Lung (tissue), 12 donors: Measurements from ENCODE around the gene NCOA1. TPM values are rescaled to one million over a fixed set of nuclear protein-coding genes. Genes with fewer than 3 reads are reported as not detected.
"Not testable (repeated sequence)": the region's sequence is repeated elsewhere in the genome, so short reads cannot be mapped to it uniquely, and the experiment has no call there.

Source experiments
- ATAC-seq: fragments of 200-7000 bp; cut with Tn5 transposase; one replicate; pipeline ENCODE4 v1.9.1; 2020; ENCODE audit warnings: moderate number of reproducible peaks; ENCODE audit not compliant: insufficient read depth, low FRiP score
- DNase-seq, 3 donors: peaks; one replicate each; pipeline ENCODE4 v3.0.0-alpha.2; 2013 to 2017
- H3K27ac ChIP-seq, 2 donors: one replicate each; pipeline ENCODE4 v1.5.1; 2013; ENCODE audit warnings: mild to moderate bottlenecking in 2 of 2, moderate library complexity in 2 of 2, control low read depth in 1 of 2, inconsistent platforms in 1 of 2, low read depth in 1 of 2, low read length in 1 of 2
- H3K27me3 ChIP-seq, 3 donors: one replicate each; pipeline ENCODE4 v1.5.1; 2013; ENCODE audit warnings: low read length in 2 of 3; ENCODE audit not compliant: control insufficient read depth in 3 of 3, insufficient read depth in 3 of 3
- H3K36me3 ChIP-seq, 4 donors: one replicate each; pipeline ENCODE4 v1.5.1; 2013; ENCODE audit warnings: low read length in 4 of 4, mild to moderate bottlenecking in 1 of 4, moderate library complexity in 1 of 4; ENCODE audit not compliant: control insufficient read depth in 4 of 4, insufficient read depth in 4 of 4
- H3K4me1 ChIP-seq, 5 donors: one replicate each; pipeline ENCODE4 v1.5.1; 2013; ENCODE audit warnings: low read length in 5 of 5, mild to moderate bottlenecking in 2 of 5, moderate library complexity in 1 of 5; ENCODE audit not compliant: control insufficient read depth in 5 of 5, insufficient read depth in 5 of 5
- H3K4me3 ChIP-seq: one replicate; pipeline ENCODE4 v1.5.1; 2013; ENCODE audit warnings: mild to moderate bottlenecking, control low read depth, moderate library complexity
- H3K9ac ChIP-seq, 2 donors: one replicate each; pipeline ENCODE4 v1.5.1; 2013; ENCODE audit warnings: low read length in 2 of 2, control low read depth in 1 of 2; ENCODE audit not compliant: insufficient read depth in 1 of 2
- H3K9me3 ChIP-seq, 4 donors: one replicate each; pipeline ENCODE4 v1.5.1; 2013; ENCODE audit warnings: low read length in 3 of 4, mild to moderate bottlenecking in 1 of 4, moderate library complexity in 1 of 4; ENCODE audit not compliant: control insufficient read depth in 4 of 4, insufficient read depth in 3 of 4
- CTCF ChIP-seq: IDR thresholded peaks from 2 replicates; pipeline ENCODE4 v1.5.1; 2012; ENCODE audit warnings: mild to moderate bottlenecking; ENCODE audit errors: control extremely low read depth, extremely low read depth
- WGBS, 2 donors: extraction: QIAGEN DNeasy Blood & Tissue Kit; methylation state at CpG; one replicate each; pipeline ENCODE4 v1.1.7; 2013; 5-methylcytosine and 5-hydroxymethylcytosine counted together
- polyA plus RNA-seq, 2 donors: library from polyadenylated mRNA; stranded (reverse); fragments of 200-250 nt; gene quantifications; one replicate each; pipeline ENCODE4 v1.2.1, GENCODE V29; 2013
- total RNA-seq, 2 donors: library from RNA; depleted of rRNA in 1 of 2; stranded (reverse); fragments of >200 nt in 1 of 2; gene quantifications; one replicate each; pipeline ENCODE4 v1.2.1, GENCODE V29; 2014 to 2021
- donor health status: control.
- donor health status: control.
- donor health status: Bipolar disorder and iron deficiency.
- donor health status: healthy.
- donor health status: DM: yes; HTN: yes; CAD: no.

NCOA1 gene
- total and polyA plus RNA-seq, 4 donors, result 8.3 to 123 (median 27.3) TPM

DNA sequence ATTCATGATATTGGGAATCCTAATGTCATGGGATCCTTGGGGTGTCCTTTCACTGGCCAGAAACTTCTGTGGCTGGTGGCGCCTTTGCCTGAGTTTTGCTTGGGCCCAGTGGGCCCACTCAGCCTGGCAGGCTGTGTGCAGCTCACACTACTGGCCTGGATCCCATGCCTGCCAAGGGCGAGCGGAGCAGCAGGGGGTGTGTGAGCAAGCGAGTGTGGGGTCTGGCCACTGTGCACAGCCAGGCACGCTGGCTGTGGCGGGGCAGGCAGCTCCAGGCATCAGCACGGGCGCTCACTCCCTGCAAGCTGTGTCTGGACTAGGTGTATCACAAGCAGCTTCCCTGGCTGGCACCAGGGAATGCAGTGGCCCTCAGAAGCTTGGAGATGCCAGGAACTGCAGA is 74.5 kb downstream of the NCOA1 start:
- no peak for ATAC-seq
- TF ChIP-seq CTCF, result no peak
- Histone ChIP-seq H3K27me3 (no peaks in the 10 kb centered on the region), H3K4me3 (no peak overlapping the region), H3K27ac (no peak overlapping the region), H3K4me1 (peaks cover under 1 to 17% (median 7%) of the 10 kb centered on the region in 5 donors), H3K9me3 (peaks cover 0 to 8% (median 2%) of the 10 kb centered on the region in 4 donors), H3K9ac (no peak overlapping the region), H3K36me3 (peaks cover 0 to 19% (median 12%) of the 10 kb centered on the region in 4 donors)
- WGBS, 2 donors, result 97 to 98% methylated on average over 7 to 8 of the region's 8 CpGs
- no peak for DNase-seq

GRCh38 chr2:24566209-24566608 is 75.2 kb downstream of the NCOA1 start:
- Histone ChIP-seq H3K9me3 (peaks cover 0 to 8% (median 2%) of the 10 kb centered on the region in 4 donors), H3K27me3 (no peaks in the 10 kb centered on the region), H3K4me3 (no peak overlapping the region), H3K4me1 (peaks cover 0 to 13% (median 7%) of the 10 kb centered on the region in 5 donors), H3K27ac (no peak overlapping the region), H3K9ac (no peak overlapping the region), H3K36me3 (peaks cover 0 to 19% (median 12%) of the 10 kb centered on the region in 4 donors)
- ATAC-seq (no peak), DNase-seq (no peak)
- 95 to 97% methylated on average over 3 of the region's 3 CpGs for WGBS, 2 donors
- no peak for TF ChIP-seq CTCF

- Histone ChIP-seq H3K4me1 (peaks cover 0 to 13% (median 7%) of the 10 kb centered on the region in 5 donors), H3K36me3 (peaks cover 0 to 19% (median 12%) of the 10 kb centered on the region in 4 donors), H3K27me3 (no peaks in the 10 kb centered on the region), H3K9ac (no peak overlapping the region), H3K4me3 (no peak overlapping the region), H3K9me3 (peaks cover 0 to 8% (median 2%) of the 10 kb centered on the region in 4 donors), H3K27ac (no peak overlapping the region)
- no peak for TF ChIP-seq CTCF
- ATAC-seq, result no peak
- 97 to 98% methylated on average over 7 of the region's 7 CpGs for WGBS, 2 donors
- no peak for DNase-seq
Measured at GRCh38 chr2:24566630-24567029, 75.6 kb downstream of the NCOA1 start.

DNA sequence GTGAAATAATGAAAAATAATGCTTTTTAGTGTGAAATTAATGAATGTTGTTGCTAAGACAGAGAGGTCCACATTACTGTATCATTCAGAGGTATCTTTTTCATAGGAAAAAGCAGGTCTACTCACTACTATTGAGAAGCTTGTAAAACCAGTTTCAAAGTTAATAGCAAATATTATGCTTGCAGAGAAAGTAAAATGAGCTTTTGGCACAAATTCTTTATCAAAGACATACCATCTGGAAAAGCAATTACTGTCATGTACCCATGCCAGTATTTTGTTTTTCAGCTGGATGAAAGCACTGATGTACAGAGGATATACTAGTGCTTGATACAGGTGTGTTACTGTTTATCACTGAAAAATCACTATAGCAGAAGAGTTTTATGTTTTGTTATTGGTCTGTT is 77.5 kb downstream of the NCOA1 start:
- Histone ChIP-seq H3K27me3 (no peaks in the 10 kb centered on the region), H3K4me3 (no peak overlapping the region), H3K9ac (no peak overlapping the region), H3K9me3 (peaks cover 0 to 8% (median 2%) of the 10 kb centered on the region in 4 donors), H3K27ac (no peak overlapping the region), H3K4me1 (peaks cover 0 to 13% (median 7%) of the 10 kb centered on the region in 5 donors), H3K36me3 (peaks cover 2 to 19% (median 12%) of the 10 kb centered on the region in 4 donors)
- ATAC-seq (no peak), DNase-seq (peak in 2 of 3 donors; percentile 71 to 74)
- TF ChIP-seq CTCF, result no peak

DNA sequence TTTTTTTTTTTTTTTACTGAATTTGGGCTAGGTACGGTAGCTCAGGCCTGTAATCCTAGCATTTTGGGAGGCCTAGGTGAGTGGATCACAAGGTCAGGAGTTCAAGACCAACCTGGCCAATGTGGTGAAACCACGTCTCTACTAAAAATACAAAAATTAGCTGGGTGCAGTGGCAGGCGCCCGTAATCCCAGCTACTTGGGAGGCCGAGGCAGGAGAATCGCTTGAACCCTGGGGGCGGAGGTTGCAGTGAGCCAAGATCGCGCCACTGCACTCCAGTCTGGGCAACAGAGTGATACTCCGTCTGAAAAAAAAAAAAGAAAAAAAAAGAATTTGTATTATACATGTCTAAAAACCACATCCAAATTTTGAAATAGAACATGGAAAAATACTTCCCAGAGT is 78.5 kb downstream of the NCOA1 start:
- 97% methylated on average over 10 of the region's 10 CpGs for WGBS, 2 donors
- H3K9me3 ChIP-seq, H3K27me3 ChIP-seq, ATAC-seq, H3K27ac ChIP-seq, H3K4me3 ChIP-seq, H3K9ac ChIP-seq, DNase-seq: not testable (repeated sequence)
- Histone ChIP-seq H3K36me3 (peaks cover 2 to 15% (median 12%) of the 10 kb centered on the region in 4 donors), H3K4me1 (peaks cover 0 to 13% (median 7%) of the 10 kb centered on the region in 5 donors)
